Activated CD4-positive, CD25-positive, alpha-beta regulatory T cell (primary cell): ENCODE measurements around the gene GGA1.
"Not testable (repeated sequence)": the region's sequence is repeated elsewhere in the genome, so short reads cannot be mapped to it uniquely, and the experiment has no call there.

Experiments
- DNase-seq, 4 experiments: peaks; one replicate each; lab custom pipeline; 2025; lab: John Stamatoyannopoulos, UW

GGA1 gene

GRCh38 chr22:37571258-37571991 is 37.2 kb upstream of the GGA1 start:
- DNase-seq, result no peak

- DNase-seq, result no peak
Observed at GRCh38 chr22:37571992-37572373, 36.7 kb upstream of the GGA1 start.

GRCh38 chr22:37575490-37576003 is 33.1 kb upstream of the GGA1 start:
- DNase-seq, result no peak

- DNase-seq, result no peak
Observed at GRCh38 chr22:37578002-37578401, 30.6 kb upstream of the GGA1 start.

- DNase-seq, result no peak
Observed at GRCh38 chr22:37581504-37581903, 27.1 kb upstream of the GGA1 start.

- DNase-seq, result no peak
Observed at GRCh38 chr22:37582526-37582925, 26.1 kb upstream of the GGA1 start.

- no peak for DNase-seq
Observed at GRCh38 chr22:37588546-37589215, 20.0 kb upstream of the GGA1 start.

GRCh38 chr22:37589636-37590035 is 19.0 kb upstream of the GGA1 start:
- no peak for DNase-seq

GRCh38 chr22:37591081-37591480 is 17.6 kb upstream of the GGA1 start:
- DNase-seq, result not testable (repeated sequence)

- no peak for DNase-seq
Observed at GRCh38 chr22:37591823-37592404, 16.7 kb upstream of the GGA1 start.

- DNase-seq, result no peak
Observed at GRCh38 chr22:37594237-37594636, 14.4 kb upstream of the GGA1 start.

GRCh38 chr22:37599153-37599552 is 9.5 kb upstream of the GGA1 start:
- no peak for DNase-seq

- no peak for DNase-seq
Observed at GRCh38 chr22:37601203-37601539, 7.5 kb upstream of the GGA1 start.

GRCh38 chr22:37601540-37602442 is 6.8 kb upstream of the GGA1 start:
- no peak for DNase-seq

GRCh38 chr22:37602546-37603277 is 5.9 kb upstream of the GGA1 start:
- not testable (repeated sequence) for DNase-seq

GRCh38 chr22:37604074-37604473 is 4.6 kb upstream of the GGA1 start:
- DNase-seq, result no peak

GRCh38 chr22:37604875-37605274 is 3.8 kb upstream of the GGA1 start:
- DNase-seq, result peak in 1 of 4 experiments; percentile 21

- peak; percentile 83 to 93 (median 86) for DNase-seq
Observed at GRCh38 chr22:37607010-37607934, 1.4 kb upstream of the GGA1 start.

- DNase-seq, result no peak
Observed at GRCh38 chr22:37607935-37608476, 628 bp upstream of the GGA1 start.
